Neural cell (in vitro differentiated cells): ENCODE measurements around the gene L3MBTL4. TPM values are rescaled to one million over a fixed set of nuclear protein-coding genes. Genes with fewer than 3 reads are reported as not detected.

Experiments used
- H2AFZ ChIP-seq: fragments of 200-600, 300-800 bp; sonication (generic), shearing (Covaris generic); 2 replicates; pipeline ENCODE4 v1.6.0; 2014; ENCODE audit warnings: low read depth, mild to moderate bottlenecking, antibody characterized with exemption, low read length, moderate library complexity
- H3F3A ChIP-seq: fragments of 200-600 bp; shearing (Covaris generic); 2 replicates; pipeline ENCODE4 v1.6.1; 2016; ENCODE audit warnings: mild to moderate bottlenecking, moderate library complexity, mixed read lengths, antibody characterized with exemption, low read length; ENCODE audit not compliant: insufficient read depth, poor library complexity, severe bottlenecking
- H3K27ac ChIP-seq: fragments of 200-600, 300-800 bp; sonication (generic), shearing (Covaris generic); 2 replicates; pipeline ENCODE4 v1.5.1; 2014; ENCODE audit warnings: mild to moderate bottlenecking, low read length, moderate library complexity
- H3K27me3 ChIP-seq: fragments of 300-800, 200-600 bp; sonication (generic), shearing (Covaris generic); 2 replicates; pipeline ENCODE4 v1.6.0; 2014; ENCODE audit warnings: mild to moderate bottlenecking, low read depth, low read length, moderate library complexity; ENCODE audit not compliant: insufficient read depth
- H3K36me3 ChIP-seq: fragments of 300-800, 200-600 bp; sonication (generic), shearing (Covaris generic); 2 replicates; pipeline ENCODE4 v1.5.1; 2014; ENCODE audit warnings: mild to moderate bottlenecking, antibody characterized with exemption, low read length, moderate library complexity; ENCODE audit not compliant: insufficient read depth
- H3K4me2 ChIP-seq: fragments of 300-800, 200-600 bp; sonication (generic), shearing (Covaris generic); 2 replicates; pipeline ENCODE4 v1.6.0; 2014; ENCODE audit warnings: mild to moderate bottlenecking, low read length
- H3K4me3 ChIP-seq: fragments of 300-800, 200-600 bp; sonication (generic), shearing (Covaris generic); 2 replicates; pipeline ENCODE4 v1.5.1; 2014; ENCODE audit warnings: mild to moderate bottlenecking, low read length, moderate library complexity
- H3K79me2 ChIP-seq: fragments of 200-600 bp; shearing (Covaris generic); replicated peaks from 2 replicates; pipeline ENCODE4 v1.6.0; 2014; ENCODE audit warnings: mild to moderate bottlenecking, low read length, moderate library complexity; ENCODE audit not compliant: insufficient read depth
- H3K9ac ChIP-seq: fragments of 300-800, 200-600 bp; sonication (generic), shearing (Covaris generic); 2 replicates; pipeline ENCODE4 v1.6.1; 2016; ENCODE audit warnings: mild to moderate bottlenecking, low read length, mixed read lengths
- H3K9me2 ChIP-seq: fragments of 200-600 bp; shearing (Covaris generic); 2 replicates; pipeline ENCODE4 v1.6.1; 2016; ENCODE audit warnings: mild to moderate bottlenecking, low read length, mixed read lengths; ENCODE audit not compliant: insufficient read depth
- H3K9me3 ChIP-seq: fragments of 200-600, 300-800 bp; sonication (generic), shearing (Covaris generic); 2 replicates; pipeline ENCODE4 v1.6.1; 2016; ENCODE audit warnings: mild to moderate bottlenecking, mixed run types, low read length, moderate library complexity, mixed read lengths
- H4K20me1 ChIP-seq: fragments of 200-600 bp; shearing (Covaris generic); 2 replicates; pipeline ENCODE4 v1.6.1; 2016; ENCODE audit warnings: mild to moderate bottlenecking, mixed run types; ENCODE audit not compliant: insufficient read depth
- CTCF ChIP-seq: fragments of 450-650 bp; IDR thresholded peaks from 2 replicates; pipeline ENCODE4 v1.5.1; 2014; ENCODE audit warnings: antibody characterized with exemption, mild to moderate bottlenecking, moderate library complexity; ENCODE audit not compliant: poor library complexity, severe bottlenecking
- EP300 ChIP-seq: fragments of 450-650 bp; conservative IDR thresholded peaks from 2 replicates; pipeline ENCODE4 v1.6.1; 2014; ENCODE audit warnings: antibody characterized with exemption, mild to moderate bottlenecking, moderate library complexity; ENCODE audit not compliant: poor library complexity, severe bottlenecking
- EZH2 ChIP-seq: fragments of 200-600, 300-800 bp; shearing (Covaris generic), sonication (generic); IDR thresholded peaks from 2 replicates; pipeline ENCODE4 v1.6.1; 2014; ENCODE audit warnings: antibody characterized with exemption, low read length, borderline replicate concordance, mild to moderate bottlenecking; ENCODE audit not compliant: insufficient read depth, poor library complexity, severe bottlenecking
- MXI1 ChIP-seq: fragments of 450-650 bp; conservative IDR thresholded peaks from 2 replicates; pipeline ENCODE4 v1.6.1; 2014; ENCODE audit warnings: antibody characterized with exemption, mild to moderate bottlenecking; ENCODE audit not compliant: poor library complexity, severe bottlenecking
- POLR2AphosphoS5 ChIP-seq: IDR thresholded peaks from 2 replicates; pipeline ENCODE4 v1.6.1; 2012
- RAD21 ChIP-seq: fragments of 450-650 bp; conservative IDR thresholded peaks from 2 replicates; pipeline ENCODE4 v1.6.1; 2014; ENCODE audit warnings: antibody characterized with exemption, mild to moderate bottlenecking, moderate library complexity
- SMC3 ChIP-seq: fragments of 450-650 bp; conservative IDR thresholded peaks from 2 replicates; pipeline ENCODE4 v1.6.1; 2014; ENCODE audit warnings: antibody characterized with exemption, mild to moderate bottlenecking, moderate library complexity; ENCODE audit not compliant: poor library complexity
- TAF1 ChIP-seq: IDR thresholded peaks from 2 replicates; pipeline ENCODE4 v1.6.1; 2012; ENCODE audit warnings: low read depth
- polyA plus RNA-seq: library from polyadenylated mRNA; depleted of rRNA; stranded (reverse); fragments of >200 nt; gene quantifications from 2 replicates; pipeline ENCODE4 v1.2.3, GENCODE V29; 2014
- TF ChIP-seq, protein P1 (sequence below): IDR thresholded peaks from 2 replicates; pipeline ENCODE4 v1.6.1; 2012; ENCODE audit warnings: borderline replicate concordance

Gene L3MBTL4
- polyA plus RNA-seq, 1 donor from 2014 or later: 0.90 TPM

DNA sequence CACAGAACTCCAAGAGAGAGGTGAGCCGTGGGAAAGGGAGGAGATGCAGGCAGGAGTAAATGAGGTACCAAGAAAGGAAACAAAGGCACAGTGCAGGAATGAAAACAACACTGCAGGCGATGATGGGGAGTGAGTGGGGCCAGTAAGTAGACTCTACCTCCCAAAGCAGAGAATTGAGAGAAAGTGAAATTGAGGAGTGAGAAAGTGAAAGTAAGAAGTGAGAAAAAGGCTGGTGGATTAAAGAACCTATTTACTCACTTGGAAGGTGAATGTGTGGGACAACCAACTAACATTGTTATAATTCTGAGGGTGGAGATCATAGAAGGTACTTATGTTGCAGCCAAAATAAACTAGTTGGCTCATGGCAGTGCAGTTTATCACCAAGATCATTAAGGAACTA lies 326.3 kb downstream of the L3MBTL4 start:
- Histone ChIP-seq H3F3A (no peaks in the 10 kb centered on the region), H3K4me3 (no peak overlapping the region), H4K20me1 (no peaks in the 10 kb centered on the region), H3K36me3 (no peaks in the 10 kb centered on the region), H2AFZ (no peak overlapping the region), H3K9ac (no peak overlapping the region), H3K27me3 (no peaks in the 10 kb centered on the region), H3K9me3 (no peaks in the 10 kb centered on the region), H3K79me2 (no peaks in the 10 kb centered on the region), H3K4me2 (no peak overlapping the region), H3K27ac (no peak overlapping the region), H3K9me2 (no peaks in the 10 kb centered on the region)
- TF ChIP-seq EZH2 (no peak), EP300 (no peak), RAD21 (no peak)
- TF ChIP-seq, protein P1, sequence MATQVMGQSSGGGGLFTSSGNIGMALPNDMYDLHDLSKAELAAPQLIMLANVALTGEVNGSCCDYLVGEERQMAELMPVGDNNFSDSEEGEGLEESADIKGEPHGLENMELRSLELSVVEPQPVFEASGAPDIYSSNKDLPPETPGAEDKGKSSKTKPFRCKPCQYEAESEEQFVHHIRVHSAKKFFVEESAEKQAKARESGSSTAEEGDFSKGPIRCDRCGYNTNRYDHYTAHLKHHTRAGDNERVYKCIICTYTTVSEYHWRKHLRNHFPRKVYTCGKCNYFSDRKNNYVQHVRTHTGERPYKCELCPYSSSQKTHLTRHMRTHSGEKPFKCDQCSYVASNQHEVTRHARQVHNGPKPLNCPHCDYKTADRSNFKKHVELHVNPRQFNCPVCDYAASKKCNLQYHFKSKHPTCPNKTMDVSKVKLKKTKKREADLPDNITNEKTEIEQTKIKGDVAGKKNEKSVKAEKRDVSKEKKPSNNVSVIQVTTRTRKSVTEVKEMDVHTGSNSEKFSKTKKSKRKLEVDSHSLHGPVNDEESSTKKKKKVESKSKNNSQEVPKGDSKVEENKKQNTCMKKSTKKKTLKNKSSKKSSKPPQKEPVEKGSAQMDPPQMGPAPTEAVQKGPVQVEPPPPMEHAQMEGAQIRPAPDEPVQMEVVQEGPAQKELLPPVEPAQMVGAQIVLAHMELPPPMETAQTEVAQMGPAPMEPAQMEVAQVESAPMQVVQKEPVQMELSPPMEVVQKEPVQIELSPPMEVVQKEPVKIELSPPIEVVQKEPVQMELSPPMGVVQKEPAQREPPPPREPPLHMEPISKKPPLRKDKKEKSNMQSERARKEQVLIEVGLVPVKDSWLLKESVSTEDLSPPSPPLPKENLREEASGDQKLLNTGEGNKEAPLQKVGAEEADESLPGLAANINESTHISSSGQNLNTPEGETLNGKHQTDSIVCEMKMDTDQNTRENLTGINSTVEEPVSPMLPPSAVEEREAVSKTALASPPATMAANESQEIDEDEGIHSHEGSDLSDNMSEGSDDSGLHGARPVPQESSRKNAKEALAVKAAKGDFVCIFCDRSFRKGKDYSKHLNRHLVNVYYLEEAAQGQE: no peak

- no peaks in the 10 kb centered on the region for H3K9me3 ChIP-seq
- no peak overlapping the region for H3K4me3 ChIP-seq
- TF ChIP-seq TAF1: no peak
- TF ChIP-seq EZH2: no peak
- no peak for TF ChIP-seq SMC3
- TF ChIP-seq RAD21: no peak
- no peak for TF ChIP-seq MXI1
- TF ChIP-seq CTCF: no peak
- TF ChIP-seq EP300: no peak
- no peak for TF ChIP-seq POLR2AphosphoS5
- TF ChIP-seq, protein P1: no peak
- no peaks in the 10 kb centered on the region for H3K36me3 ChIP-seq
- H3K27me3 ChIP-seq: no peaks in the 10 kb centered on the region
- no peak overlapping the region for H3K27ac ChIP-seq
- no peaks in the 10 kb centered on the region for H3K9me2 ChIP-seq
- H2AFZ ChIP-seq: no peak overlapping the region
- H3K4me2 ChIP-seq: no peak overlapping the region
- no peaks in the 10 kb centered on the region for H3K79me2 ChIP-seq
- H4K20me1 ChIP-seq: no peaks in the 10 kb centered on the region
- no peaks in the 10 kb centered on the region for H3F3A ChIP-seq
- H3K9ac ChIP-seq: no peak overlapping the region
Measured at GRCh38 chr18:6086731-6087130, 328.0 kb downstream of the L3MBTL4 start.
